Measurements from ENCODE around the gene ZSCAN29. TPM values are rescaled to one million over a fixed set of nuclear protein-coding genes. Genes with fewer than 3 reads are reported as not detected.

Gene ZSCAN29
- total RNA-seq, 4 donors from 2014 or later = 17.4 to 34.6 (median 21.5) TPM

DNA sequence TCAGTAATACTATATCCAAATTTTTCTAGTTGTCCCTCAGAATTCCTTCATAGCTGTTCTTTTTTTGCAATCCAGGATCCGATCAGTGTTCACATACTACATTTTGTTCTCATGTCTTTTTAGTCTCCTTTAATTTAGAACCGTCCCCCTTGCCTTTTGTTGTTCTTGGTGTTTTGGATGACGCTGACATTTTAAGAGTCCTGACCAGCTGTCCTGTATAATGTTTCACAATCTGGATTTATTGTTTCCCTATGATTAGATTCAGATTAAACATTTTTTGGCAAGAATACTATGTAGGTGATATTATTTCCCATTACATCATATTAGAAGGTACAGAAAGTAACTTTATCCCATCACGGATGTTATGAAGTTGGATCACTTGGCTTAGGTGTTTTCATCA is 11.5 kb upstream of the ZSCAN29 start:
- H3K27ac ChIP-seq (replicated peaks in 1 of 4) = no peak overlapping the region
- H3K9me3 ChIP-seq = no peaks in the 10 kb centered on the region
- TF ChIP-seq CTCF (IDR thresholded peaks at IDR 0.05) (no peak), POLR2A (IDR thresholded peaks at IDR 0.05; ENCODE audit: low read depth) (no peak), POLR2AphosphoS5 (IDR thresholded peaks at IDR 0.05) (no peak), EP300 (IDR thresholded peaks at IDR 0.05) (no peak)
- intact Hi-C loops (cut with DNase I) = no loop called here
- no peak overlapping the region for H3K4me3 ChIP-seq
- no peaks in the 10 kb centered on the region for H3K27me3 ChIP-seq
- peaks cover 10 to 95% (median 65%) of the 10 kb centered on the region in 4 donors for H3K36me3 ChIP-seq
- WGBS = 87% methylated on average over 4 of the region's 4 CpGs
- DNase-seq (ENCODE audit: extremely low spot score) = no peak
- H3K4me1 ChIP-seq = peaks cover 0 to 9% (median 2%) of the 10 kb centered on the region in 4 donors

- peaks cover 0 to 8% (median 2%) of the 10 kb centered on the region in 4 donors for H3K4me1 ChIP-seq
- intact Hi-C loops (cut with DNase I) = no loop called here
- H3K9me3 ChIP-seq = no peaks in the 10 kb centered on the region
- no peak for DNase-seq (ENCODE audit: extremely low spot score)
- peaks cover 4 to 70% (median 36%) of the 10 kb centered on the region in 4 donors for H3K36me3 ChIP-seq
- no peak for TF ChIP-seq POLR2A (IDR thresholded peaks at IDR 0.05; ENCODE audit: low read depth)
- TF ChIP-seq POLR2AphosphoS5 (IDR thresholded peaks at IDR 0.05) = no peak
- no peak for TF ChIP-seq EP300 (IDR thresholded peaks at IDR 0.05)
- TF ChIP-seq CTCF (IDR thresholded peaks at IDR 0.05) = no peak
- no peak overlapping the region for H3K4me3 ChIP-seq
- H3K27ac ChIP-seq (replicated peaks in 1 of 4) = no peak overlapping the region
- H3K27me3 ChIP-seq = no peaks in the 10 kb centered on the region
These were observed 7.8 kb upstream of the ZSCAN29 start for GRCh38 chr15:43378601-43379000.

DNA sequence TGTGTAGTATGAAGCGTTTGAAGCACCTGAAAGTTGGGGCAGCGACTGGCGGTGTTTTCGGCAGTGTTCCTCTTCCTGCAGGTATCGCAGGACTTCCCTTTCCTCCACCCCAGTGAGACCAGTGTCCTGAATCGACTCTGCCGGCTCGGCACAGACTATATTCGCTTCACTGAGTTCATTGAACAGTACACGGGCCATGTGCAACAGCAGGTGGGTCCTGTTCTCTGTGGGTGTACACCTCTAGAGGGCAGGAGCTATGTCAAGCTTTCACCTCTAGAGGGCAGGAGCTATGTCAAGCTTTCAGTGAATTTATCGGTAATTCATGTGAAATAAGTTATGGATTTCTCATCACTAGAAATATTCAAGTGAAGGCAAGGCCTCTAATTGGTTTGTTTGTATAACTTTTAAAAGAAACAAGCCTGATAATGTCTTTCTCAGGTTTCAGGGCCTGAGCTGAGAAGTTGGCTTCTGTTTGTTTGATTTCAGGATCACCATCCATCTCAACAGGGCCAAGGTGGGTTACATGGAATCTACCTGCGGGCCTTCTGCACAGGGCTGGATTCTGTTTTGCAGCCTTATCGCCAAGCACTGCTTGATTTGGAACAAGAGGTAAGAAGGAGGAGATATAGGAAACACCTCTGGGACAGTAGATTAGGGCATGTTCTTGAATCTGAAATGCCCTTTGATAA is 5.3 kb upstream of the ZSCAN29 start:
- no peaks in the 10 kb centered on the region for H3K9me3 ChIP-seq
- no peak overlapping the region for H3K4me3 ChIP-seq
- peaks cover 4 to 48% (median 22%) of the 10 kb centered on the region in 4 donors for H3K36me3 ChIP-seq
- no peak overlapping the region for H3K27ac ChIP-seq (replicated peaks in 1 of 4)
- no peaks in the 10 kb centered on the region for H3K27me3 ChIP-seq
- DNase-seq (ENCODE audit: extremely low spot score) = no peak
- 88% methylated on average over 13 of the region's 13 CpGs for WGBS
- no peak for TF ChIP-seq POLR2A (IDR thresholded peaks at IDR 0.05; ENCODE audit: low read depth)
- TF ChIP-seq POLR2AphosphoS5 (IDR thresholded peaks at IDR 0.05) = no peak
- TF ChIP-seq EP300 (IDR thresholded peaks at IDR 0.05) = no peak
- peak; percentile 38 to 66 (median 48) for TF ChIP-seq CTCF (IDR thresholded peaks at IDR 0.05)
- intact Hi-C loops (cut with DNase I) = no loop called here
- H3K4me1 ChIP-seq = peaks cover 11 to 15% (median 14%) of the 10 kb centered on the region in 4 donors

DNA sequence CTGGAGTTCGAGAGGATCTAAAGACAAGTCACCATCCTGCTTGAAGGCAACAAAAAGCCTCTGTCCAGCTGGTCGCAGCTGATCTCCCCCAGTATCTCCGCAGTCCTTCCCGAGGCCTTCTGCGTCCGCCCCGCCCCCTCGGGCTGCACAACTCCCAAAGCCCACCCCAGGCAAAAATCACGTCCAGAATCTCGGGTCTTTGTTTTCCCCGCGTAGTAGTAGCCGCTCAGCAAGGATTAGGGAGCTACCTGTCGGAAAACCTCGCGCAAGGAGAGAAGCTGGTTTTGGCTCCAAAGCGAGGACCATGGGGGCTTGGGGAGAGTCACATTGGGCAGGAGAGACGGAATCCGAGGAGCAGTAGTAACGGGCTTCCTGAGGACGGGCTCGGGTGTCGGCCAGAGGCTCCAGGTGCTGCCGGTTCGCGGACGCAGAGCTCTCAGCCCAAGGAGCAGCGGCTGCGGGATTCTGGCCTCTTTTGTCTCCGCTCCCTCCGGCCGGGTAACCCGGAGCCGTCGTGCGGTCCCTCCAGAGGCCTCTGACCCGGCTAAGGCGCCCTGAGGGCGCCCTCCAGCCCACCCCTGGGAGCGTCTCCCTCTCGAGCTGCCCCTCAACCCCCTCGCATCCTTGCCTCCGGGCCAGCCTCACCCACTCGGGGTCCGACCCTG is 401 bp downstream of the ZSCAN29 start:
- no peaks in the 10 kb centered on the region for H3K27me3 ChIP-seq
- intact Hi-C loops (cut with DNase I) = loop anchor here (5.0 kb wide), 1 partner anchor 38 kb away; the partner anchor contains the start of gene LCMT2
- no peaks in the 10 kb centered on the region for H3K9me3 ChIP-seq
- H3K4me1 ChIP-seq = peaks cover 26 to 34% (median 33%) of the 10 kb centered on the region in 4 donors
- DNase-seq (ENCODE audit: extremely low spot score) = no peak
- peak overlapping the region; percentile 75 to 84 (median 79) for H3K27ac ChIP-seq (replicated peaks in 1 of 4)
- H3K36me3 ChIP-seq = peaks cover 7 to 27% (median 19%) of the 10 kb centered on the region in 4 donors
- TF ChIP-seq POLR2AphosphoS5 (IDR thresholded peaks at IDR 0.05) (no peak), CTCF (IDR thresholded peaks at IDR 0.05) (no peak), POLR2A (IDR thresholded peaks at IDR 0.05; ENCODE audit: low read depth) (no peak), EP300 (IDR thresholded peaks at IDR 0.05) (no peak)
- peak overlapping the region; percentile 66 to 97 (median 80) for H3K4me3 ChIP-seq
- under 1% methylated on average over 28 of the region's 45 CpGs for WGBS

All from esophagus muscularis mucosa (tissue), 4 donors.